Panc1 (cell line): Measurements from ENCODE around the gene CDK19. TPM values are rescaled to one million over a fixed set of nuclear protein-coding genes. Genes with fewer than 3 reads are reported as not detected.

Experiments used
- ATAC-seq: fragments of 200-7000 bp; cut with Tn5 transposase; 2 replicates; pipeline ENCODE4 v1.9.1; 2020; ENCODE audit warnings: mild to moderate bottlenecking, moderate library complexity
- BruUV-seq: library from RNA; stranded (reverse); fragments of 400-500 nt; replicated peaks from 2 replicates; lab custom pipeline; 2021; lab: Mats Ljungman, UMichigan
- CTCF ChIA-PET: fragments of 300-600 bp; sonication (Branson Sonifier 250); formaldehyde crosslinking; loops from one replicate; lab custom pipeline; 2022; ENCODE audit warnings: antibody characterized with exemption; lab: Charles Lee
- POLR2A ChIA-PET: fragments of 300-600 bp; sonication (Branson Sonifier 250); formaldehyde crosslinking; loops from one replicate; lab custom pipeline; 2022; ENCODE audit warnings: antibody characterized with exemption; lab: Charles Lee
- DNase-seq: peaks from one replicate; pipeline ENCODE4 v3.0.0-alpha.2; 2010; ENCODE audit warnings: low read depth, low spot score
- H3K27ac ChIP-seq: 2 replicates; pipeline ENCODE4 v1.5.1; 2011; ENCODE audit warnings: mild to moderate bottlenecking, low read length, inconsistent platforms
- H3K27me3 ChIP-seq: fragments of 200-500 bp; sonication (Bioruptor generic); 2 replicates; pipeline ENCODE4 v1.6.0; 2014; ENCODE audit warnings: low read length, inconsistent platforms; ENCODE audit not compliant: control insufficient read depth, insufficient read depth
- H3K36me3 ChIP-seq: fragments of 200-500 bp; sonication (Bioruptor generic); 2 replicates; pipeline ENCODE4 v1.5.1; 2014; ENCODE audit warnings: inconsistent platforms, mild to moderate bottlenecking, low read length, moderate library complexity; ENCODE audit not compliant: control insufficient read depth, insufficient read depth
- H3K4me1 ChIP-seq: 2 replicates; pipeline ENCODE4 v1.5.1; 2011; ENCODE audit warnings: inconsistent platforms, mild to moderate bottlenecking, low read length, moderate library complexity; ENCODE audit not compliant: control insufficient read depth, insufficient read depth
- H3K4me3 ChIP-seq, 2 experiments: 2 replicates each; pipeline ENCODE4 v1.5.1; 2011 to 2012; ENCODE audit warnings: low read depth in 2 of 2, low read length in 2 of 2, mild to moderate bottlenecking in 2 of 2, inconsistent platforms in 1 of 2, moderate library complexity in 1 of 2
- H3K9me3 ChIP-seq: fragments of 200-500 bp; sonication (Bioruptor generic); 2 replicates; pipeline ENCODE4 v1.5.1; 2014; ENCODE audit warnings: low read depth, mild to moderate bottlenecking, inconsistent platforms, low read length, moderate library complexity; ENCODE audit not compliant: control insufficient read depth, insufficient read depth
- CTCF ChIP-seq: fragments of 450-650 bp; IDR thresholded peaks from 2 replicates; pipeline ENCODE4 v1.5.1; 2017; ENCODE audit warnings: mild to moderate bottlenecking
- POLR2AphosphoS5 ChIP-seq: IDR thresholded peaks from 2 replicates; pipeline ENCODE4 v1.6.1; 2012; ENCODE audit warnings: mild to moderate bottlenecking, low read depth, low read length, moderate library complexity
- REST ChIP-seq, 2 experiments: IDR thresholded peaks; 2 replicates each; pipeline ENCODE4 v1.6.1; 2011 to 2012; ENCODE audit warnings: low read depth in 2 of 2, control low read depth in 1 of 2, low read length in 1 of 2, mild to moderate bottlenecking in 1 of 2, moderate library complexity in 1 of 2; ENCODE audit not compliant: insufficient read depth in 1 of 2
- SIN3A ChIP-seq: IDR thresholded peaks from 2 replicates; pipeline ENCODE4 v1.6.1; 2012; ENCODE audit warnings: low read depth, mild to moderate bottlenecking, low read length, moderate library complexity, borderline replicate concordance; ENCODE audit not compliant: insufficient read depth
- TCF7L2 ChIP-seq: IDR thresholded peaks from 2 replicates; pipeline ENCODE4 v1.6.1; 2011; ENCODE audit warnings: mild to moderate bottlenecking, low read depth, low read length, inconsistent platforms
- in situ Hi-C: cut with HindIII; loops from 2 replicates; pipeline ENCODE4 v1.10.0; 2016; ENCODE audit warnings: low sequenced_read_pairs, low pct_unique_long_range_greater_than_20kb
- intact Hi-C: fragments of 100-400 bp; cut with micrococcal nuclease; formaldehyde crosslinking; loops from one replicate; pipeline ENCODE4 v1.10.0; 2022; ENCODE audit not compliant: unreplicated experiment
- total RNA-seq: library from RNA; stranded (reverse); gene quantifications from one replicate; pipeline ENCODE4 v1.2.1, GENCODE V29; 2021; ENCODE audit not compliant: unreplicated experiment

CDK19 gene
- total RNA-seq, 1 experiment from 2014 or later = 48.4 TPM

- TF ChIP-seq REST (IDR thresholded peaks at IDR 0.05; ENCODE audit: insufficient read depth in 1 of 2, low read depth in 2 of 2, low read length in 1 of 2) (no peak), POLR2AphosphoS5 (no peak), CTCF (no peak), TCF7L2 (no peak), SIN3A (no peak)
- no peaks in the 10 kb centered on the region for H3K9me3 ChIP-seq
- in situ Hi-C loops (no loop called here), intact Hi-C loops (no loop called here)
- CTCF ChIA-PET = interaction anchor here (0.6 kb wide), 1 partner anchor 349 kb away, joined by 3 read pairs; no protein-coding TSS in a partner anchor
- POLR2A ChIA-PET = interaction anchor here (0.5 kb wide), 1 partner anchor 798 kb away, joined by 3 read pairs; no protein-coding TSS in a partner anchor
- no TSS peak for BruUV-seq
- H3K4me3 ChIP-seq = no peak overlapping the region
- no peak overlapping the region for H3K27ac ChIP-seq
- no peaks in the 10 kb centered on the region for H3K4me1 ChIP-seq
- H3K36me3 ChIP-seq = no peaks in the 10 kb centered on the region
- no peaks in the 10 kb centered on the region for H3K27me3 ChIP-seq
- DNase-seq = no peak
- no peak for ATAC-seq
Observed at GRCh38 chr6:110590821-110591351, 224.4 kb downstream of the CDK19 start.

- TF ChIP-seq TCF7L2 (no peak), SIN3A (no peak), CTCF (no peak), POLR2AphosphoS5 (no peak), REST (IDR thresholded peaks at IDR 0.05; ENCODE audit: insufficient read depth in 1 of 2, low read depth in 2 of 2, low read length in 1 of 2) (no peak)
- ChIA-PET CTCF (interaction anchor here (0.6 kb wide), 1 partner anchor 348 kb away, joined by 3 read pairs; no protein-coding TSS in a partner anchor), POLR2A (interaction anchor here (0.5 kb wide), 1 partner anchor 797 kb away, joined by 3 read pairs; no protein-coding TSS in a partner anchor)
- in situ Hi-C loops (no loop called here), intact Hi-C loops (no loop called here)
- Histone ChIP-seq H3K9me3 (no peaks in the 10 kb centered on the region), H3K27ac (no peak overlapping the region), H3K4me1 (no peaks in the 10 kb centered on the region), H3K36me3 (no peaks in the 10 kb centered on the region), H3K4me3 (no peak overlapping the region), H3K27me3 (no peaks in the 10 kb centered on the region)
- no peak for DNase-seq
- no TSS peak for BruUV-seq
- no peak for ATAC-seq
Observed at GRCh38 chr6:110589865-110590513, 225.3 kb downstream of the CDK19 start.
